ENCODE data around the gene MT1E.
"Not testable (repeated sequence)": the region's sequence is repeated elsewhere in the genome, so short reads cannot be mapped to it uniquely, and the experiment has no call there.

Gene MT1E

GRCh38 chr16:56665286-56666261 lies 40.0 kb downstream of the MT1E start:
- peaks cover 44% of the 10 kb centered on the region for H3K27me3 Mint-ChIP-seq
- not testable (repeated sequence) for H3K27ac Mint-ChIP-seq (ENCODE audit: low read depth); H3K9me3 Mint-ChIP-seq; H3K4me3 Mint-ChIP-seq; DNase-seq (ENCODE audit: low spot score in 2 of 2); ATAC-seq (replicated peaks; ENCODE audit: extremely low read depth, poor library complexity, severe bottlenecking); H3K36me3 Mint-ChIP-seq (ENCODE audit: insufficient read depth)
- peaks cover 34% of the 10 kb centered on the region for H3K4me1 Mint-ChIP-seq

- H3K9me3 Mint-ChIP-seq, result no peaks in the 10 kb centered on the region
- H3K27ac Mint-ChIP-seq (ENCODE audit: low read depth), result no peak within 1 kb of the TSS
- ATAC-seq (replicated peaks; ENCODE audit: extremely low read depth, poor library complexity, severe bottlenecking) (peak; percentile 49), DNase-seq (ENCODE audit: low spot score in 2 of 2) (no peak)
- peaks cover 67% of the 10 kb centered on the region for H3K27me3 Mint-ChIP-seq
- peak within 1 kb of the TSS; percentile 2 for H3K4me3 Mint-ChIP-seq
- peaks cover 6% of the 10 kb centered on the region for H3K36me3 Mint-ChIP-seq (ENCODE audit: insufficient read depth)
- peaks cover 17% of the 10 kb centered on the region for H3K4me1 Mint-ChIP-seq
These were observed 42.3 kb downstream of the MT1E start, which contains the start of gene MT1G for GRCh38 chr16:56667581-56668571. TSS of gene MT1G (minus strand) at chr16:56668065. CDS start at chr16:56667993, 72 bp downstream.

GRCh38 chr16:56669005-56669839 lies 43.6 kb downstream of the MT1E start, which contains the start of gene MT1H:
TSS of gene MT1H (plus strand) at chr16:56669814. CDS start at chr16:56669885, 71 bp downstream.
- Mint-ChIP-seq H3K27ac (ENCODE audit: low read depth) (no peak within 1 kb of the TSS), H3K36me3 (ENCODE audit: insufficient read depth) (peaks cover 6% of the 10 kb centered on the region), H3K27me3 (peaks cover 80% of the 10 kb centered on the region), H3K4me1 (peaks cover 11% of the 10 kb centered on the region), H3K9me3 (no peaks in the 10 kb centered on the region), H3K4me3 (no peak within 1 kb of the TSS)
- ATAC-seq (replicated peaks; ENCODE audit: extremely low read depth, poor library complexity, severe bottlenecking) (no peak), DNase-seq (ENCODE audit: low spot score in 2 of 2) (no peak)

DNA sequence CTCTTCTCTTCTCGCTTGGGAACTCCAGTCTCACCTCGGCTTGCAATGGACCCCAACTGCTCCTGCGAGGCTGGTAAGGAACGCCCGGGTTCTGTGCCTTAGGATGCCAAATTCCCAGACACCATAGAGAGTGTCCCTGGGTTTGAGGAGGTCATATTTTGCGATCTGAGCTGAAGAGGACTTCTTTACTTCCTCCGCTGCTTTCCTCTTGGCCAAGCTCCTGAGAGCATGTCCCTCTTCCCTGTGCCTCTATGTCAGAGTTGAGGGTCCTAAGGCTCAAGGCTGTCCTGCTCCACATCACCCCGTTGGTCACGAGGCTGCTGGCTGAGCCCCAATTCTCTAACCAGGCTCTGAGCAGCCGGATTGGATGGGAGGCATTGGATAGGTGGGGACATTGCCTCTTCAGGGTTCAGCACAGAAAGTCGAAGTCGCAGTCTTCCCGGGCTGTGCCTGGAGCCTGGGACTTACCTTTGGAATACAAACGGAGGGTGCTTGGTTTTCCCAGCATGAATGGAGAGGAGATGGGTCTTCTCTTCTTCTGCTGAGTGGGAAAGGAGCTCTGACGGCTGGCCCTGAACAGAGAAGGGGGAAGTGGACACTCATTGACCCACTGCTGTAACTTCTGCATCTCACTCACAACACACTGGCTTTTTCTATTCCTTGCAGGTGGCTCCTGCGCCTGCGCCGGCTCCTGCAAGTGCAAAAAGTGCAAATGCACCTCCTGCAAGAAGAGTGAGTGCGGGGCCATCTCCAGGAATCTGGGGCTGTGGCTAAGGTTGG lies 44.4 kb downstream of the MT1E start:
- Mint-ChIP-seq H3K27me3 (peaks cover 88% of the 10 kb centered on the region), H3K36me3 (ENCODE audit: insufficient read depth) (peaks cover 3% of the 10 kb centered on the region), H3K27ac (ENCODE audit: low read depth) (no peak overlapping the region), H3K4me3 (no peak overlapping the region), H3K4me1 (peaks cover 11% of the 10 kb centered on the region), H3K9me3 (no peaks in the 10 kb centered on the region)
- DNase-seq (ENCODE audit: low spot score in 2 of 2) (no peak), ATAC-seq (replicated peaks; ENCODE audit: extremely low read depth, poor library complexity, severe bottlenecking) (no peak)

GRCh38 chr16:56670620-56670934 lies 45.0 kb downstream of the MT1E start:
- peaks cover 94% of the 10 kb centered on the region for H3K27me3 Mint-ChIP-seq
- H3K36me3 Mint-ChIP-seq (ENCODE audit: insufficient read depth), result peaks cover 2% of the 10 kb centered on the region
- H3K4me1 Mint-ChIP-seq, result peaks cover 16% of the 10 kb centered on the region
- H3K9me3 Mint-ChIP-seq, result no peaks in the 10 kb centered on the region
- no peak overlapping the region for H3K4me3 Mint-ChIP-seq
- no peak for ATAC-seq (replicated peaks; ENCODE audit: extremely low read depth, poor library complexity, severe bottlenecking)
- no peak for DNase-seq (ENCODE audit: low spot score in 2 of 2)
- H3K27ac Mint-ChIP-seq (ENCODE audit: low read depth), result no peak overlapping the region

GRCh38 chr16:56671691-56672090 lies 46.1 kb downstream of the MT1E start:
- H3K36me3 Mint-ChIP-seq (ENCODE audit: insufficient read depth); H3K9me3 Mint-ChIP-seq; H3K4me3 Mint-ChIP-seq; ATAC-seq (replicated peaks; ENCODE audit: extremely low read depth, poor library complexity, severe bottlenecking); H3K27ac Mint-ChIP-seq (ENCODE audit: low read depth); DNase-seq (ENCODE audit: low spot score in 2 of 2): not testable (repeated sequence)
- H3K27me3 Mint-ChIP-seq, result peaks cover 96% of the 10 kb centered on the region
- H3K4me1 Mint-ChIP-seq, result peaks cover 17% of the 10 kb centered on the region

GRCh38 chr16:56672171-56672570 lies 46.6 kb downstream of the MT1E start:
- not testable (repeated sequence) for H3K36me3 Mint-ChIP-seq (ENCODE audit: insufficient read depth); H3K9me3 Mint-ChIP-seq; H3K4me3 Mint-ChIP-seq; DNase-seq (ENCODE audit: low spot score in 2 of 2); ATAC-seq (replicated peaks; ENCODE audit: extremely low read depth, poor library complexity, severe bottlenecking); H3K27ac Mint-ChIP-seq (ENCODE audit: low read depth)
- H3K27me3 Mint-ChIP-seq, result peaks cover 93% of the 10 kb centered on the region
- H3K4me1 Mint-ChIP-seq, result peaks cover 17% of the 10 kb centered on the region

DNA sequence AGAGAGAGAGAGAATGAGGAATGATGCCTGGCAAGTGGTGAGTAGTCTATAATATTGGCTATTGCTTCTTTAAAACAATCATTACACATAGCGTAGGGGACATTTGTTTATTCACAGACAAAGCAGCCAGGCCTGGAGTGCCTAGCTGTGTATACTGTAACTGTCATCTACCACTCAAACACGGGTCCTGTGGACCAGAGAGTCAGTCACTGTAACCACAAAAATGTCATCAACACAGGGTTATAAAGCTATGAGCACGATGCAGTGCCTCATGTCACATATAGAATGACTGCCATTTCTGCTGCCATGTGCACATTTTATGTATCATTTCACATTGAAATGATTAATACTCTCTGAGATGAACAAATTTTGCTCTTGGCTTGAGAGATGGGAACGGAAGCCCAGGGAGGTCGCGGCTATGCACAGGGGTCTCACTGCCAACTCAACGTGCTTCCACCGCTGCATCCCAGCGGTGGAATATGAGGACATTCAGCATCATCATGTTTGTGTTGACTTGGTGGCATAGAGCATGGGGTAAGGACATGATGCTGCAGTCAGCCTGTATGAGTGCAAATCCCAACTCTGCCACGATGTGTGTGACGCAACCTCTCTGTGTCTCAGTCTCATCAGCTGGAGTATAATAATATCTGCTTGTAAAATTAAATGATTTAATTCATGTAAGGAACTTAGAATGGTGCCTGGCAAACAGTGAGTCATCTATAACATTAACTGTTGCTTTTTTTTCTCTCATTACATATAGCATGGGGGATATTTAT lies 47.4 kb downstream of the MT1E start:
- peaks cover 17% of the 10 kb centered on the region for H3K4me1 Mint-ChIP-seq
- H3K9me3 Mint-ChIP-seq, result no peaks in the 10 kb centered on the region
- no peak for DNase-seq (ENCODE audit: low spot score in 2 of 2)
- no peak overlapping the region for H3K4me3 Mint-ChIP-seq
- ATAC-seq (replicated peaks; ENCODE audit: extremely low read depth, poor library complexity, severe bottlenecking), result no peak
- peaks cover 85% of the 10 kb centered on the region for H3K27me3 Mint-ChIP-seq
- H3K36me3 Mint-ChIP-seq (ENCODE audit: insufficient read depth), result no peaks in the 10 kb centered on the region
- H3K27ac Mint-ChIP-seq (ENCODE audit: low read depth), result no peak overlapping the region

GRCh38 chr16:56673921-56674320 lies 48.3 kb downstream of the MT1E start:
- no peaks in the 10 kb centered on the region for H3K9me3 Mint-ChIP-seq
- no peaks in the 10 kb centered on the region for H3K36me3 Mint-ChIP-seq (ENCODE audit: insufficient read depth)
- ATAC-seq (replicated peaks; ENCODE audit: extremely low read depth, poor library complexity, severe bottlenecking) (no peak), DNase-seq (ENCODE audit: low spot score in 2 of 2) (no peak)
- H3K27me3 Mint-ChIP-seq, result peaks cover 75% of the 10 kb centered on the region
- H3K27ac Mint-ChIP-seq (ENCODE audit: low read depth), result no peak overlapping the region
- peaks cover 11% of the 10 kb centered on the region for H3K4me1 Mint-ChIP-seq
- H3K4me3 Mint-ChIP-seq, result no peak overlapping the region

DNA sequence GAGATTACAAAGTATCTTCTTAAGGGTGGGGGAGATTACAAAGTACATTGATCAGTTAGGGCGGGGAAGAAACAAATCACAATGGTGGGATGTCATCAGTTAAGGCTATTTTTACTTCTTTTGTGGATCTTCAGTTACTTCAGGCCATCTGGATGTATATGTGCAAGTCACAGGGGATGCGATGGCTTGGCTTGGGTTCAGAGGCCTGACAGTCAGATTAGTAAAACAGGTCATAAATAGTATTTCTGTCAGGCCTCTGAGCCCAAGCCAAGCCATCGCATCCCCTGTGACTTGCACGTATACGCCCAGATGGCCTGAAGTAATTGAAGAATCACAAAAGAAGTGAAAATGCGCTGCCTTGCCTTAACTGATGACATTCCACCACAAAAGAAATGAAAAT lies 49.0 kb downstream of the MT1E start:
- not testable (repeated sequence) for H3K4me3 Mint-ChIP-seq; H3K9me3 Mint-ChIP-seq; H3K27ac Mint-ChIP-seq (ENCODE audit: low read depth); DNase-seq (ENCODE audit: low spot score in 2 of 2); H3K36me3 Mint-ChIP-seq (ENCODE audit: insufficient read depth); ATAC-seq (replicated peaks; ENCODE audit: extremely low read depth, poor library complexity, severe bottlenecking)
- Mint-ChIP-seq H3K27me3 (peaks cover 69% of the 10 kb centered on the region), H3K4me1 (peaks cover 11% of the 10 kb centered on the region)

All from central memory CD8-positive, alpha-beta T cell (primary cell).